Measurements from ENCODE around the gene CD84. TPM values are rescaled to one million over a fixed set of nuclear protein-coding genes. Genes with fewer than 3 reads are reported as not detected.
"Not testable (repeated sequence)": the region's sequence is repeated elsewhere in the genome, so short reads cannot be mapped to it uniquely, and the experiment has no call there.

CD84 gene, protein sequence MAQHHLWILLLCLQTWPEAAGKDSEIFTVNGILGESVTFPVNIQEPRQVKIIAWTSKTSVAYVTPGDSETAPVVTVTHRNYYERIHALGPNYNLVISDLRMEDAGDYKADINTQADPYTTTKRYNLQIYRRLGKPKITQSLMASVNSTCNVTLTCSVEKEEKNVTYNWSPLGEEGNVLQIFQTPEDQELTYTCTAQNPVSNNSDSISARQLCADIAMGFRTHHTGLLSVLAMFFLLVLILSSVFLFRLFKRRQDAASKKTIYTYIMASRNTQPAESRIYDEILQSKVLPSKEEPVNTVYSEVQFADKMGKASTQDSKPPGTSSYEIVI
- total RNA-seq (2014; rRNA removed; shearing (Covaris generic)) = not detected in 2 replicates

DNA sequence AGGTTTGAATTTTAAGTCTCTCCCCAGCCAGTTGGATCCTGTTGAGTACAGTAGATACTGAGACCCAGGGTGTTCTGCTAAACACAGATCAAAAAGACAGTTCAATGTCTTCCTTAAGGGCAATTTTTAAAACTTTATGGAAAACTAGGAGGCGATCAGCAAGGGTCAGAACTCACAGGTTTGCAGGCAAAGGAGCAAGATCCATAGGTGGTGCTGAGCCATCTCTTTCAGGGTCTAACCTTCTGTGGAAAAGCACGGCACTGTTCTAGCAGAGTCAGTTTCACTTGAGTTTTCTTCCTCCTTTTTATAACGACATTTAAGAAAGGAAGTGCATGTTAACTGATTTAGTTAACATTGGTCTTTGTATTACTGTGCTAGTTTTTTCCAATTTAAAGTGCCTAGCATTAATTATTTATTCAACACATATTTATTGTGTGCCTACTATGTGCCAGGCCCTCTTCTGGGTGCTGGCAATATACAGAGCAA, at the start of gene CD84:
Gene CD84, minus strand, starts transcription at position 281 of the 486 bp plus-strand sequence. Its CDS starts 59 bp downstream, at position 222.
- no peak for DNase-seq (ENCODE audit: low spot score)

DNA sequence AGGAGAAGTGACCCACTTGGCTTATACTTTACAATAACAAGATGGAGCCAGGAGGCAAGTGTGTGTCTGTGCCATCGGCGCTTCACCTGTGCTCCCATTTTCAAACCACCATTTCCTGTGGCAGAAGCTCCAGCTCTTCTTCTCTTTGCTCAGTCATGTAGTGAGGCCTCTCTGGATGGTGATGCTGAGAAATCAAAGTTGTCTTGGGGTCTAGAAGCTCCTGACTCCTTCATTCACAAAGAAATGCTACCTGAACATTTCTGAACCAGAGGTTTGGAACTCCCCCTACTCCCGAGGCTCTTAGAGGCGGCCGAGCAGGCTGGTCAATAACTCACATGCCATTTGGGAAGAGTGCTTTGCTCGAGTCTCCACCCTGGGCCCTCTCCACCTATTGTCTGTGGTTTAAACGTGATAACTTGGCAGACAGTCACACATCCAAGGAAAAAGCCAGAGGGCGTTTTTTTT, 49.5 kb upstream of the CD84 start:
- DNase-seq (ENCODE audit: low spot score) = no peak

DNA sequence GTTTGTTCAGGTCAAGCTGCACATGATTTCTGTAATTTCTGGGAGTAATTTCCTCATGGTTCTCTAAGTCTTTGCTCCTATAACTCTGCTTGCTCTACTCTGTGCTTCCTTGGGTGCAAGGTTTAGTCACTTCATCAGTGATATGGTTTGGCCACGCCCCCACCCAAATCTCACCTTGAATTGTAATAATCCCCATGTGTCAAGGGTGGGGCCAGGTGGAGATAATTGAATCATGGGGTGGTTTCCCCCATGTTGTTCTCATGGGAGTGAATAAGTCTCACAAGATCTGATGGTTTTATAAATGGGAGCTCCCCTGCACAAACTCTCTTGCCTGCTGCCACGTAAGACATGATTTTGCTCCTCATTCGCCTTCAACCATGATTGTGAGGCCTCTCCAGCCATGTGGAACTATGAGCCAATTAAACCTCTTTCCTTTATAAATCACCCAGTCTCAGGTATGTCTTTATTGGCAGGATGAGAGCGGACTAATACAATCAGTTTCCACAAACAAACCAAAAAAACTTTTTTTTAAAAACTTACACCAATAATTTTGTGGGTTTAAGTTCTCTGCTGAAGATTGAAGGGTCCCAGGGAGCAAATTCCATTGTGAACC, 48.5 kb upstream of the CD84 start:
- DNase-seq (ENCODE audit: low spot score) = not testable (repeated sequence)

DNA sequence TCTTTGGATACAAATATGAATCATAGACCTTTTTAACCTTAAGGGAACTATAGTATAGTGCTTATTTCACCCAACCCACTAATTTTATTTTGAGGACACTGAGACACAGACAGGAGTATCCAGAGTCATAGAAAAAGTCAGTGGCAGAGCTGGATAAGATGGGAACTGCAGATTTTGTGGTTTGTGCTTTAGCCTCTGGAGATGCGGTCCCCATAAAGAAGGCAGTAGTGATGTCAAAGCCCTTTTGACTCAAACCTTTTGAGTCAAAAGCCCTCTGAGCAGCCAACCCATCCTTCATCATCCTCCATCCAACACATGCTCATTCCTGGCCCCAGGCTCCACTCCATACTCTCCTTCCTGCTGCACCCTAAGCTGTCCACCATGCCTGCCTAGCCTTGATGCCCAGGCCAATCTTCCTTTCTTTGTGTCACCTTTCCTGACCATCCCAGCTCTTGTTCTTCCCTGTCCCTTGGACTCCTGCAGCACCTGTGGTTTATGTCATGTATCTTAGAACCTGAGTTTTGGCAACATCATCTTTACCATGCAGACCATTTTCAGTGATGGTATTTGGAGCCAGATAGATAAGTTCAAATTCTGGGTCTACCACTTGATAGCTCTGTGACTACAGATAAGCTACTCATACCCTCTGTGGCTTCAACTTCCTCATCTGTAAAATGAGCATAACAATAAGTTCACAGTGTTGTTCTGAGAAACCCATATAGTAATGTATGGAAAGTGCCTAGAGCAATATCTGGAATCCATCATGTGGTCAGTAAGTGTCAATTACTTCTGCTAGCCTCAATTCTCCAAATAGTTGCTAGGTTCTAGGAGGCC, 47.4 kb upstream of the CD84 start:
- DNase-seq (ENCODE audit: low spot score) = no peak

DNA sequence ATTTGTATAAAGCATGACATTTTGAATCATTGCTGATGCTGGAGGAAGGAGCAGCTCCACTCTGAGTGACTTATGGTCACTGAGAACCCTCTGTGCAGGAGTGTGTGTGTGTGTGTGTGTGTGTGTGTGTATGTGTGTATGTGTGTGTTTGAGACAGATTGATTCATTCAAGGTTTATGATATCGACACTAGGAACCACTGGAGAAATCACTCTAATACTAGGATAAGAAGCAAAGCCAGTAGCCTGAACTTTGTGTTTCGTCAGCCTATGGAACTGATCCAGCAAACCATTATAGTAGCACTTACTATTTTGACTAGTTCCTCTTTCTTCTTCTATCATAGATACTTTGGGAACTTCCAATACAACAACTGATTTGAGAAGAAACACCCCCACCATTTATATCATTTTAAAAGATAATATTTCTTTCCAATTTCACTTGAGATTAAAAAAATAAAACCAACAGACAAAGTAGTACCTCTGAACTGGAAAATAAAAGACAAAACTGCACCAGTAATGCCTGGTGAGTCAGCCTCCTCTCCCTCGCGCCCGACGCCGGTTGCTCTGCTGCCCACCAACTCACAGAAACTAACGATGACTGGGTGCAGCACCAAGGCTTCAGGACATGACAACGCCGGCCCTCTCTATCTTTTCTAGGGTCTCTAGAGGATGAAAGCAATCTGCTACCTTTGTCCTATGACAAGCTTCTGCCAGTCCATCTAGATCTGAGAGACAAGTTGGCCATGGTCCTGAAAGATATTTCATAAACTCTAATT, 46.6 kb upstream of the CD84 start:
- DNase-seq (ENCODE audit: low spot score) = no peak

DNA sequence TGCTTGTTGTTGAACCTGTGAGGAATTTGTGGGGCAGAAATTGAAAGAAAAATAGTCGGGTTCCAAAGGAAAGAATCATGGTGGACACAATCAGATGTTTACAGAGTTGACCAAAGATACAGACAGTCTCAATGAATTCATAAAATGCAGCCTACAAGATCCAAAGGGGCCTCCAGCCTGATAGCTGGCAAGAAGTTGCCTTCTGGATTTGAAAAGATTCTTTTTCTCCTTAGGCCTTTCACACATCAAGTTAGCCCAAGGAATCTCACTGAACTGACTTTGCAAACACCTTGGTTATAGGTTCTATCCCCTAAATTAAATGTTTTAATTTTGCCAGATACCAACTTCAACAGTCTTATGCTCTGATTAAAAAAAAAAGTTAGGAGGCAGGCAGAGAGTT, 46.0 kb upstream of the CD84 start:
- no peak for DNase-seq (ENCODE audit: low spot score)

DNA sequence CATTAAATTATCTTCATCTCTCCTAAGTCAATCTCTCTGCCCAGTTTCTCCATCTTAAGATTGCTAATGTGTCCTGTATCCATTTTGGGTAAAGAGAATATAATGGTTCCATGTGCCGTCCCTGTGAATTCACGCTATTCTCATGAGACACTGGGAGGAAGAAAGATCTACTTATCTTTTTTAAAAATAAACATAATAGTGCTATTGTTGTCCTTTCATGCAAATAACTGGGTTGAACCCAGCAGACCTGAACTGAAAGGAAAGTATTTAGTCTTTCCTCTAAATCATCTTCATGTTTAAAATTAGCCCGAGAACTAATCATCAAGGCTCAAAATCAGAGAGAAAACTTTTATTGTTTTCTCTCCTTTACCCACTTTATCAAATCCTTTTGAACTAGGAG, 45.2 kb upstream of the CD84 start:
- DNase-seq (ENCODE audit: low spot score) = no peak

DNA sequence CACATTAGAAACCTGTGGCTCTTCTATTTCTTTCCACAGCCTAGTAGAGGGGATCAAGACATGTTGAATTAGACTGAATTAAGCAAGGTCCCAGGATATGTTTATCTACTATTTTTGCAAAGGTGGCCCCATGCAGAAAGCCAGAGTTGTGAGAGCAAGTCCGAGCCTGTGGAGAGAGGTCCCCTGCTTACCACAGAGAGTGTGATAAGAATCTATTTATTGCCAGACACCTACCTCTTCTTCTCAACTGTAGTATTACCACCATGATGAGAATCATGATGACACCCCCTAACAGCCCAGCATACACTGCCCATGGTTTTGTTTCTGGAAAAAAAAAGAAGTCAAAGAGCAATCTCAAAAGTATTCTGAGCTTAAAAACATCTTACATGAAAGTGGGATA, 44.6 kb upstream of the CD84 start:
- DNase-seq (ENCODE audit: low spot score) = no peak

DNA sequence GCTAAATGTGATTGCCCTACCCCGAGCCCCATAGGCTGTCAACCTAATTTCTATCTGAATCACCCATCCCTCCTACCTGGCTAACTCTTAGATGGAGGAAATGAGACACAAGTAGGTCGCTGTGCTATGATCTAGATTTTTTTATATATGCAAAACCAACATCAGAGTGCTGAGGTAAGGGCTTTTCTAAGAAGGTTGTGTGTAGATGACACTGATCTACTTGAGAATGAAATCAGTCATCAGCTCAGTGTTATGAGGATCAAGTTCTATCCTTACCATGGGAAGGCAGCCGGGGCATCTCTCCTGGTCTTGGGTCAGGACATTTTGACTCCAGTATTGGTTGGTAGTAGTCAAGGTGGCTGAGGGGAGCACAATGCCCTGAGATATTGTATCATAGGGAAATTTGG, 43.9 kb upstream of the CD84 start:
- DNase-seq (ENCODE audit: low spot score) = no peak

DNA sequence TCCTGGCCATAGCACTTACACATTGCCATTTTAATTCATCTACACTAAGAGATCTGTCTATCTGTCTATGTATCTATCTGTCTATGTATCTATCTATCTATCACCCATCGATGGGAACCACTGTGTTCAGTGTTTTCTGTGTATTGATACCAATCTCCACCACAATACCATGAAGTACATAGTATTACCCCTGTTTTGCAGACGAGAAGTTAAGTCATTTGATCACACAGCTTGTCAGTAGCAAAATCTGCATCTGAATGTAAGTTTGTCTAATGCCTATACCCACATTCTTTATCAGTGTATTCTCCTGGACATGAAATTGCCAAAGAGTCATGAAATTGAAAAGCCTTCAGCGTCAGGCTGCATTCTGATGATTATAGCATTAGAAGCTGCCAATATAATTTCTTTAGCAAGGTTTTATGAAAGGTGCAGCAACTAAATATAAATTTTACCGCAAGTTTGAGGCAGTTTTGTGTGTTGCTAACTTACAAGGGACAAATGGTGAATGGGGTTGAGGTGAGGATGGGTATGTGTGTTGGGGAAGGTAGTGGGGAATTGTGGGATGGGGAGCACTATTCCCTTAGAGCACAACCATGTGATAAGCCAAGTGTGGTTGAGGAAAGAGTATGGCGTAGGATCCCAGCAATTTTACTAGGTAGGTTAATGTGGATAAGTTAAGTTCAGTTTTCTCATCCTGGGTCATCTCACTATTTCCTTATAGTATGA, 43.4 kb upstream of the CD84 start:
- no peak for DNase-seq (ENCODE audit: low spot score)

DNA sequence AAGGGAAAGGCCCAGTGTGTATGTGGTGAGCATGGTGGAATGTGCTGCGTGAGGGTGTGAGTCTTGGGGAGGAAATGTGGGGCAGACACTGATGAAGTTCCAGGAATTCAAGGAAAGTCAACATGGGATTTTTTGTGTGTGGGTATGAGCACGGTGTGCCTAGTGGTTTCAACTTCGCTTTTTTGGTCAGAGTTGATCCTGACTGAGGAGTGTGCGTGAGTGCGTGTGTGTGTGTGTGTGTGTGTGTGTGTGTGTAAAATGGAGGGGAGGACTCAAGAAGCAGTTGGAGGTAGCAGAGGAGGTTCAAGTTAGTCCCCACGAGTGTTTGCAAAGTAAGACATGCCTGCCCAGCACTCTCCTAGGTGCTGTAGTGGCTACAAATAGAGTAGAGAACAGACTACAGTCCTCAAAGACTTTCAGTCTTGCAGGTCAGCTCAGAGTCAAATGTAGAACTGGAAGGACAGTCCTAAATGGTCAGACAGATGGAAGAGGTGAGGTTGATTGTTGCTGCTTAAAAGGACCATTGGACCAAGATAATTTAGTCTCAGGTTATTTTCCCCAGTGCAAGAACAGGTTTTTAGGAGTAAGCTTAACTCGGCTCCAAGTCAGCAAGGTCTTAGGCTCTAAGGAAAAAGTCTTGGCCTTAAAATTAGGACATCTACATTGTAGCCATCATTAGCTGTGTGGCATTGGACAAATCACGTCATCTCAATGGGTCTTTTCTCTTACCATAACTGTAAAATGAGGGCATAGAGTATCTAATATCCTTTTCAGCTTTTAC, 42.5 kb upstream of the CD84 start:
- no peak for DNase-seq (ENCODE audit: low spot score)

DNA sequence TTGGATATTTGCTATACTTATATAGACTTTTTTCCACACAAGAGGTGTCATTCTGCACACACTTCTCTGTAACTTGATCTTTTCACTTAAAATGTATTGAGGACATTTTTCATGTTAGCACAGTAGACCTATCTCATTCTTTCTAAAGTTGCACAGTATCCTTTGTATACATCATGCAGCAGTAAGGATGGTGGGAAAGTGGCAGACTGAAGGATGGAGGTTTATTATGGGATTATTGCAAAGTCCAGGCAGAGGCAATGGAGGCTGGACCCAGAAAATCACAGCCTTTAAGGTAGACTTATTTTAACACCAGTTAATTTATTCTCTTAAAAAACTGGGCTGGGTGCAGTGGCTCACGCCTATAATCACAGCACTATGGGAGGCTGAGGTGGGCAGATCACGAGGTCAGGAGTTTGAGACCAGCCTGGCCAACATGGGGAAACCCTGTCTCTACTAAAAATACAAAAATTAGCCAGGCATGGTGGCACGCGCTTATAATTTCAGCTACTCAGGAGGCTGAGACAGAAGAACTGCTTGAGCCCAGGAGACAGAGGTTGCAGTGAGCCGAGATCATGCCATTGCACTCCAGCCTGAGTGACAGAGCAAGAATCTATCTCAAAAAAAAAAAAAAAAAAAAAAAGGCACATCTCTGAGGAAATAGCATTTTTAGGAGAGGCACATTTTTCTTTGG, 41.8 kb upstream of the CD84 start:
- no peak for DNase-seq (ENCODE audit: low spot score)

DNA sequence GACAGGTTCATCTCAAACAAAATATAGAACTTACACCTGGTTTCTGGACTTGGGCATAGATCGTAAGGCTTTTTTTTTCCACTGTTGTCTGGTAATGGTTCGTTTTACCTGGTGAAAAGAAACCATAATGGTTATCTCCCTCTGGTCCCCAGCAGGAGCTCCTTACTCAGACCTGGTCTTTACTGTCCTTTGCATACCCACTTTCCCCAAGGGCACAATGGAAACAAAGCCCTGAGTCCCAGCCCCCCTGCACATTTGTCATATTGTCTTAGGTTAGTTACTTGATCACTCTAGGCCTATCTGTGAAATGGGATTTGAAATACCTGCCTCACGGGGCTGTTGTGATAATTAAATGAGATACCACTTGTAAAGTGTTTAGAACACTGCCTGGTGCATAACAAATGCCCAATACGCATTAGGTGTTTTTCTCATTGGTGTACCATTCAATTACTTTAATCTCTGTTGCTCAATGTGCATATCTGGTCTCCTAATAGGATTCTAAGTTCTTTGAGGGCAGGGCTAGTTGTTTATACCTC, 40.5 kb upstream of the CD84 start:
- DNase-seq (ENCODE audit: low spot score) = no peak

DNA sequence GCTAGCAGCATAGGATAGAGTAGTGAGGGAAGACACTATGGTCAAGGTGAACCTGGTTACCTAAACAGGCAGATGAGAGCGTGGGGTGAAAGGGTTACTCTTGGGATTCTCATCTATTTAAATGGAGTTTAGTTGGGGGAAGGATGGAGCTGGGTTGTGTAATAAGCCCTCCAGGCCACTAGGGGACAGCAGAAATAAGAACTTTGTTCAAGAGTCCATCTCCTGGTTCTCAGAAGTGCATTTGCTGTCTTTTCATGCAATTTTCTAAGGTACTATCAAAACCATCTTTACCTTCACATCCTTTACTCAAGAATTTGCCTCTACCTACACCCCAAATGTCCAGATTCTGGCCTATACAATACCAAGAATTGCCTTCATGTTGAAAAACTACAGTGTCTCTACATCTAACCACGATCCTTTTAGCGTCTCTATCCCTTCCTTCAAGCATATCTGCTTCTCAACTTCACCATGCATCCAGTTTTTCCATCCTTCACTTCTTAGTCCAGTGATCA, 39.5 kb upstream of the CD84 start:
- DNase-seq (ENCODE audit: low spot score) = peak; percentile 45

DNA sequence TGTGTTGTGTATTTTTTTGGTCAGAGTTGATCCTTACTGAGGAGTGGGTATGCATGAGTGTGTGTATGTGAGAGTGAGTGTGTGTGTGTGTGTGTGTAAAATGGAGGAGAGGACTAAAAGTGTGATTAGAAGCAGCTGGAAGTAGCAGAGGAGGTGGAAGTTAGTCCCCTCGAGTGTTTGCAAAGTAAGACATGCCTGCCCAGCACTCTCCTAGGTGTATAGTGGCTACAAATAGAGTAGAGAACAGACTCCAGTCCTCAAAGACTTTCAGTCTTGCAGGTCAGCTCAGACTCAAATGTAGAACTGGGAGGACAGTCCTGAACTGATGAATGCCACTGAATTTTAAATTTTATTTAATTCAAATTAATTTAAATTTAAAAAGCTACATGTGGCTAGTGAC, 39.0 kb upstream of the CD84 start:
- DNase-seq (ENCODE audit: low spot score) = no peak

DNA sequence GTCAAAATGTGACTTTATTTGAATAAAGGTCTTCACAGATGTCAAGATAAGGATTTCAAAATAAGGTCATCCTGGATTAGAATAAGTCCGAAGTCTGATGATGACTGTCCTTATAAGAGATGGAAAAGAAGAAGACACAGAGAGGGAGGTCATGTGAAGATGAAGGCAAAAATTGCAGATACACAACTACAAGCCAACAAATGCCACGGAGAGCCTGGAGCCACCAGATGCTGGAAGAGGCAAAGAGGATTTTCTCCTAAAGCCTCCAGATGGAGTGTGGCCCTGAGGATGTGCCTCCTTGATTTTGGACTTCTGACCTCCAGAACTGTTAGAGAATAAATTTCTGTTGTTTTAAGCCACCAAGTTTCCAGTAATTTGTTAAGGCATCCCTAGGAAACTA, 36.4 kb upstream of the CD84 start:
- no peak for DNase-seq (ENCODE audit: low spot score)

DNA sequence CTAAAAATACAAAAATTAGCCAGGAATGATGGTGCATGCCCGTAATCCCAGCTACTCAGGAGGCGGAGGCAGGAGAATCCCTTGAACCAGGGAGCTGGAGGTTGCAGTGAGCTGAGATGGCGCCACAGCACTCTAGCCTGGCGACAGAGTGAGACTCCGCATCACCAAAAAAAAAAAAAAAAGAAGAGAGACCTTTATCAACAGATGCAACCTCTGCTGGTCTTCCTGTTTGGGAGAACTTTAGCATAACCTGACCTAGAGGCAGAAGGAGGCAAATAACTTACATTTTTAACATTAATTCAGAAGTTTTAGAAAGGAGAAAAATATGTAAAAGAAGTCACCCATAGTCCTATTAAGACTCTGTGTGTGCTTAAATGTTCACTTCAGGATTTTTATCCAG, 35.1 kb upstream of the CD84 start:
- no peak for DNase-seq (ENCODE audit: low spot score)

DNA sequence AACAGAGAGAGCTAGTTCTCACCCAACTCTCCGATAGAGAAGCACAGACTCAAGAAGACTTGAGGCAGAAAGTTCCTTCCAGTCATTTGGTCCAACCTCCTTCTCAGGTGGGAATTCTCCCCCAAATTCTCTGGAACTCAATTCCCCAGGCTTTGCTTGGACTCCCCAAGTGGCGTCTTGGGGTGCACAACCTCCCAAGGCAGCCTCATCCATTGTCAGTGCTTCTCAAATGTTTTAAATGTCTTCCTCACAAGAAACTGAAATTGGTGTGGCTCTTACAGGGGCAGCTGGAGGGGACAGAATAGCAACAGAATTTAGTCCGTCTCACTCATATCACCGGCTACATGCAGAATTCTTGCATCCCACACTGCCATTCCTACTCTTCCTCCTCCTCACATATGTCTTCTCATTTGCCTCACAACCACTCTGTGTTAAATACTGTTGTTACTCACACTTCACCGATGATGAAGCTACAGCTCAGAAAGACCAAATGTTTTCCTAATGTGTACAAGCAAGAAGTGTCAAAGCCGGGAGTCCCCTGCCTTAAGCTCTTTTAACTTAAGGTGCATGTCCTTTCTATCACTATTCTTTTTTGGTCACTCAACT, 33.4 kb upstream of the CD84 start:
- no peak for DNase-seq (ENCODE audit: low spot score)
